Heart left ventricle (tissue), 16 donors: ENCODE results near the gene GABRB1. TPM values are rescaled to one million over a fixed set of nuclear protein-coding genes. Genes with fewer than 3 reads are reported as not detected.

Source experiments
- ATAC-seq, 4 donors: fragments of 200-7000 bp; cut with Tn5 transposase; one replicate each; pipeline ENCODE4 v1.9.1; 2020 to 2022; ENCODE audit warnings: moderate library complexity in 4 of 4, mild to moderate bottlenecking in 3 of 4, moderate number of reproducible peaks in 1 of 4
- DNase-seq, 5 donors: peaks; one replicate each; pipeline ENCODE4 v3.0.0-alpha.2; 2020
- H3K27ac ChIP-seq, 12 donors: fragments of 200-600 bp; sonication (generic) in 4 of 12; one replicate each; pipeline versions ENCODE4 v1.5.0 to v1.8.0; 2016 to 2022; ENCODE audit warnings: mild to moderate bottlenecking in 2 of 12
- H3K27me3 ChIP-seq, 9 donors: fragments of 200-600 bp; sonication (generic) in 2 of 9; one replicate each; pipeline versions ENCODE4 v1.5.1 to v1.8.0; 2016 to 2022; ENCODE audit warnings: mild to moderate bottlenecking in 3 of 9
- H3K36me3 ChIP-seq, 9 donors: fragments of 200-600 bp; sonication (generic) in 2 of 9; one replicate each; pipeline versions ENCODE4 v1.5.0 to v1.8.0; 2018 to 2022; ENCODE audit warnings: mild to moderate bottlenecking in 2 of 9
- H3K4me1 ChIP-seq, 12 donors: fragments of 200-600 bp; sonication (generic) in 4 of 12; one replicate each; pipeline versions ENCODE4 v1.5.0 to v1.8.0; 2016 to 2022; ENCODE audit warnings: mild to moderate bottlenecking in 3 of 12
- H3K4me3 ChIP-seq, 12 donors: fragments of 200-600 bp; sonication (generic) in 4 of 12; one replicate each; pipeline versions ENCODE4 v1.5.0 to v1.8.0; 2017 to 2022; ENCODE audit warnings: mild to moderate bottlenecking in 9 of 12, moderate library complexity in 4 of 12
- H3K9me3 ChIP-seq, 12 donors: fragments of 200-600 bp; sonication (generic) in 4 of 12; one replicate each; pipeline versions ENCODE4 v1.5.0 to v1.8.0; 2016 to 2022; ENCODE audit warnings: mild to moderate bottlenecking in 1 of 12
- POLR2A ChIP-seq, 2 donors: fragments of 450-650 bp; IDR thresholded peaks; one replicate each; pipeline ENCODE4 v1.6.1; 2017; ENCODE audit warnings: antibody characterized with exemption in 2 of 2, mild to moderate bottlenecking in 2 of 2, moderate library complexity in 2 of 2
- WGBS, 4 donors: extraction: QIAGEN DNeasy Blood & Tissue Kit in 2 of 4; methylation state at CpG; one replicate each; pipeline versions ENCODE4 v1.1.5 to v1.1.7; 2013 to 2018; 5-methylcytosine and 5-hydroxymethylcytosine counted together
- intact Hi-C, 10 donors: fragments of 100-400 bp; cut with DNase I; formaldehyde crosslinking; loops; one replicate each; pipeline versions ENCODE4 v1.11.1 to v1.14.2; 2022
- polyA plus RNA-seq, 2 donors: library from polyadenylated mRNA; stranded (reverse); fragments of 200-250 nt; gene quantifications; one replicate each; pipeline ENCODE4 v1.2.3, GENCODE V29; 2013
- total RNA-seq, 9 donors: library from RNA; depleted of rRNA in 2 of 9; stranded (reverse); fragments of >200 nt in 2 of 9; fragmentation: NEBNext Ultra II Directional in 3 of 9; extraction: Animal tissue kit (Norgen Biotek cat#: 25700) in 3 of 9; gene quantifications; one replicate each; pipeline versions ENCODE4 v1.1.0 to v1.2.4, GENCODE V29; 2016 to 2023
- TF ChIP-seq, protein P1 (sequence below), 12 donors: fragments of 200-600 bp; sonication (generic) in 4 of 12; IDR thresholded peaks; one replicate each; pipeline versions ENCODE4 v1.5.0 to v1.8.0; 2018 to 2022; ENCODE audit warnings: antibody characterized with exemption in 12 of 12, mild to moderate bottlenecking in 5 of 12
- donor health status: ischemic (EF 13 %, LVEDD 7.1; RV severe dilation, severe dysfunction).
- donor health status: healthy with polysubstance abuse.
- donor health status: DM: no; HTN: yes; CAD: no.
- donor health status: DM: no; HTN: no; CAD: no.
- donor health status: ischemic (EF 25% LVEDD 6.9; RV normal size, moderate dysfunction).
- donor health status: ischemic (EF 25% LVEDD 5.7; RV mildly dilated, moderate dysfunction).
- donor health status: healthy.
- donor health status: DM: yes; HTN: yes; CAD: no.
- donor health status: ischemic (EF 35%, LVEDD 5.7; RV mildly dilated, moderate dysfunction).
- donor health status: nonischemic (EF 11% LVEDD 7.7; RV severe dilation, severe dysfunction).
- donor health status: DM: yes; HTN: yes; CAD: no.
- donor health status: PGD.
- donor health status: ischemic (EF 29% LVEDD 5.4; RV normal size, mild dysfunction).
- donor health status: nonischemic (EF 23%, LVEDD 6.1; RV moderate dilation, normal function).

The GABRB1 gene
- total and polyA plus RNA-seq, 11 donors = 1.0 to 13.6 (median 4.5) TPM

DNA sequence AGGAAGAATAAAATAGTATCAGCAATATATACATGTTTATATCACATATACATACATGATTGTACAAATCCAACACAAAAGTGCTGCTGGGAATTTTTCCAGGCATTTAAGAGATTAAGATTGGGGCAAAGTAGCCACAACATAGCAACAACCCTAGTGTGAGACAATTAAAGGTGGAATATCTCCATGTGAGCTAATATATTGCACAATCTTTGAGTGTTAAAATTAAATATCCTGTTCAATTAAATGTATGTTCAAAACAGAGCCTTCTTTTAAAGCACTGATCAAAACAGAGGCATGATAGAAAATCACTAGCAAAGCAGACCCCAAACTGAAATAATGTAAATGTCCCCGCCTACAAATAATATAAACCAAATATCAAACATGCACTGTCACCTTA, 97.6 kb downstream of the GABRB1 start:
- TF ChIP-seq, protein P1, sequence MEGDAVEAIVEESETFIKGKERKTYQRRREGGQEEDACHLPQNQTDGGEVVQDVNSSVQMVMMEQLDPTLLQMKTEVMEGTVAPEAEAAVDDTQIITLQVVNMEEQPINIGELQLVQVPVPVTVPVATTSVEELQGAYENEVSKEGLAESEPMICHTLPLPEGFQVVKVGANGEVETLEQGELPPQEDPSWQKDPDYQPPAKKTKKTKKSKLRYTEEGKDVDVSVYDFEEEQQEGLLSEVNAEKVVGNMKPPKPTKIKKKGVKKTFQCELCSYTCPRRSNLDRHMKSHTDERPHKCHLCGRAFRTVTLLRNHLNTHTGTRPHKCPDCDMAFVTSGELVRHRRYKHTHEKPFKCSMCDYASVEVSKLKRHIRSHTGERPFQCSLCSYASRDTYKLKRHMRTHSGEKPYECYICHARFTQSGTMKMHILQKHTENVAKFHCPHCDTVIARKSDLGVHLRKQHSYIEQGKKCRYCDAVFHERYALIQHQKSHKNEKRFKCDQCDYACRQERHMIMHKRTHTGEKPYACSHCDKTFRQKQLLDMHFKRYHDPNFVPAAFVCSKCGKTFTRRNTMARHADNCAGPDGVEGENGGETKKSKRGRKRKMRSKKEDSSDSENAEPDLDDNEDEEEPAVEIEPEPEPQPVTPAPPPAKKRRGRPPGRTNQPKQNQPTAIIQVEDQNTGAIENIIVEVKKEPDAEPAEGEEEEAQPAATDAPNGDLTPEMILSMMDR (IDR thresholded peaks at IDR 0.05) = no peak
- no peak for TF ChIP-seq POLR2A (IDR thresholded peaks at IDR 0.05)
- intact Hi-C loops = loop anchor here in 4 of 10 donors (10.0 kb wide), 4 partner anchors 174 to 284 kb away; no protein-coding TSS in a partner anchor
- WGBS, 4 donors = 84 to 94% (median 90%) methylated on average over 1 of the region's 1 CpG

DNA sequence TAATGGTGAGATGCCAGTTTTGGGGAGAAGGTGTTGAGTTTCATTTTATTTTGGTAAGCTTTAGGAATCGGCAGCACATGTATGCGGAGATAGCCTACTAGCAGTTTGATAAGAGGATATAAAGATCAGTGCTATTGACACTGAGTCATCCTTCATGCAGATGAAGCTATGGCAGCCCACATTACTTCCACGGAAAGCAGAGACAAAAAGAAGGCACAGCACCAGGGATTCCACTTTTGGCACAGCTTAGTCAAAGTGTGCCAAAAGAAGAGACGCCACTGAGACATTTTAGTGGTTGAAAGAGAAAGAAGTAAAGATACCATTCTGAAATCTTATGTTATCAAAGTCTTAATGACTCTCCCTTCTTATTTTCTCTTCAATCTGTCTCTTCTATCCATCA, 103.8 kb downstream of the GABRB1 start:
- DNase-seq (no peak), ATAC-seq (no peak)
- Histone ChIP-seq H3K27me3 (no peaks in the 10 kb centered on the region), H3K4me3 (no peak overlapping the region), H3K27ac (no peak overlapping the region), H3K36me3 (no peaks in the 10 kb centered on the region), H3K4me1 (no peaks in the 10 kb centered on the region), H3K9me3 (no peaks in the 10 kb centered on the region)
- WGBS, 4 donors = 71 to 81% (median 77%) methylated on average over 4 of the region's 4 CpGs
- intact Hi-C loops = no loop called here
- TF ChIP-seq POLR2A (IDR thresholded peaks at IDR 0.05) = no peak
- TF ChIP-seq, protein P1 (IDR thresholded peaks at IDR 0.05) = no peak

More for the DNA sequence above, 97.6 kb downstream of the GABRB1 start:
- H3K27ac ChIP-seq = no peak overlapping the region
- ATAC-seq (no peak), DNase-seq (no peak)
- no peaks in the 10 kb centered on the region for H3K9me3 ChIP-seq
- H3K4me3 ChIP-seq = no peak overlapping the region
- no peaks in the 10 kb centered on the region for H3K4me1 ChIP-seq
- no peaks in the 10 kb centered on the region for H3K27me3 ChIP-seq
- no peaks in the 10 kb centered on the region for H3K36me3 ChIP-seq

DNA sequence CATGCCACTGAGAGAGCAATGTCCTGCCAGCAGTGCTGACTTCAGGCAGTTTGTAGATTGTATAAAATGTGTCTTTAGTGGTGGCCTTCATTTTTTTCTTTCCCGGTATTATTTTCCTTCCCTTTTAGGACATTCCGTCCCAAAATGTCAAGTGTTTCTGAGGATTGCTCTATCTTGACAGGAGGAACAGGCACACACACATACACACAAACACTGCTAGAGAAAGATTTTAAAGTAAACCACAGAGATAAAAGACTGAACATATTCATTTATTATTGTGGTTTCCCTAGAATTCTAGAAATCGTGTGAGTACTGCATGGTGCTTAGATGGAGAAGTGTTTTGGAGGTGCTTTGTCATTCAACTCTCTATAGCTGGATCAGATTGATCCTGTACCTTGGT, 111.9 kb downstream of the GABRB1 start:
- ATAC-seq = no peak
- Histone ChIP-seq H3K36me3 (no peaks in the 10 kb centered on the region), H3K9me3 (no peaks in the 10 kb centered on the region), H3K27ac (no peak overlapping the region), H3K4me3 (no peak overlapping the region), H3K4me1 (peaks cover 0 to 7% (median 0%) of the 10 kb centered on the region in 12 donors), H3K27me3 (no peaks in the 10 kb centered on the region)
- no peak for DNase-seq
- intact Hi-C loops = no loop called here
- TF ChIP-seq POLR2A (IDR thresholded peaks at IDR 0.05) = no peak
- TF ChIP-seq, protein P1 (IDR thresholded peaks at IDR 0.05) = no peak
- WGBS, 4 donors = 77 to 88% (median 78%) methylated on average over 3 of the region's 3 CpGs

DNA sequence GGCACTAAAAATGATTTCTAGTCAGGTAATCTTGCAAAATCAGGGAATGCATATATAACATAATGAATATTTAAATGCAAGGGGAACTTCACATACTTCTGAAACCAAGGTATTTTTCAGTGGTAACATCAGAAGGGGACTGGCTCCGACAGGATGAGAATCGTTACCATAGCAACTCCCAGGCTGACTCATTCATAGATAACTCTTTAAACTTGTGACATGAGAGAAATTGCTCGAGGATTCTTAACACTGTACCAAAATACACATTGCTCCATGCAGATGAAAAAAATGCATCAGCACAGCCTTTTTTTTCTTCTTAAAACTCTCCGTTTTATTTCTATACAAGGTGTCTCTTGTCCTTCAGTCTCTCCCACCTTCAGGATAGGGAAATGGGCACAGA, 114.3 kb downstream of the GABRB1 start:
- H3K36me3 ChIP-seq = no peaks in the 10 kb centered on the region
- ATAC-seq (peak in 1 of 4 donors; percentile 36), DNase-seq (no peak)
- TF ChIP-seq POLR2A (IDR thresholded peaks at IDR 0.05) = no peak
- TF ChIP-seq, protein P1 (IDR thresholded peaks at IDR 0.05) = no peak
- H3K27me3 ChIP-seq = no peaks in the 10 kb centered on the region
- no peaks in the 10 kb centered on the region for H3K9me3 ChIP-seq
- intact Hi-C loops = no loop called here
- WGBS, 4 donors = 17 to 33% (median 20%) methylated on average over 4 of the region's 4 CpGs
- H3K27ac ChIP-seq = no peak overlapping the region
- peaks cover 0 to 7% (median 0%) of the 10 kb centered on the region in 12 donors for H3K4me1 ChIP-seq
- H3K4me3 ChIP-seq = no peak overlapping the region
